GM19023 (cell line): ENCODE results near the gene TSPY10.
"Not testable (repeated sequence)": the region's sequence is repeated elsewhere in the genome, so short reads cannot be mapped to it uniquely, and the experiment has no call there.

ENCODE experiments used
- ATAC-seq: cut with Tn5 transposase; IDR thresholded peaks from one replicate; pipeline ENCODE4 v1.9.1; 2021; ENCODE audit warnings: mild to moderate bottlenecking, moderate library complexity; ENCODE audit not compliant: unreplicated experiment

Gene TSPY10

GRCh38 chrY:9527580-9527979 is at the start of gene TSPY10:
TSS of gene TSPY10 (plus strand) at chrY:9527880. CDS start at chrY:9527926, 46 bp downstream.
- ATAC-seq, result not testable (repeated sequence)

- not testable (repeated sequence) for ATAC-seq
These were observed 40.7 kb upstream of the TSPY10 start, which contains the start of gene TSPY9 for GRCh38 chrY:9486967-9487366. TSS of gene TSPY9 (plus strand) at chrY:9487267. CDS start at chrY:9487313, 46 bp downstream.

GRCh38 chrY:9504396-9504795 is 23.3 kb upstream of the TSPY10 start:
- not testable (repeated sequence) for ATAC-seq

GRCh38 chrY:9516287-9516686 is 11.4 kb upstream of the TSPY10 start:
- ATAC-seq, result not testable (repeated sequence)
